ENCODE data around the gene RIN3. TPM values are rescaled to one million over a fixed set of nuclear protein-coding genes. Genes with fewer than 3 reads are reported as not detected.

The RIN3 gene
- total RNA-seq, 3 donors from 2014 or later (not counting 1 experiment from before 2014, with no cell fraction given), result 248 to 289 (median 282) TPM

GRCh38 chr14:92695562-92695961, 182.0 kb downstream of the RIN3 start:
- Mint-ChIP-seq H3K4me3 (no peak overlapping the region), H3K9me3 (no peaks in the 10 kb centered on the region), H3K27me3 (ENCODE audit: low read depth in 2 of 2) (no peaks in the 10 kb centered on the region), H3K27ac (peak overlapping the region in 1 of 2 donors; percentile 53), H3K36me3 (no peaks in the 10 kb centered on the region), H3K4me1 (peaks cover 21 to 28% of the 10 kb centered on the region in 2 donors)
- no peak for TF ChIP-seq CTCF (IDR thresholded peaks at IDR 0.05)
- DNase-seq (no peak), ATAC-seq (no peak)
- intact Hi-C loops (cut with micrococcal nuclease), result no loop called here
- Histone ChIP-seq H3K4me1 (ENCODE audit: control insufficient read depth, insufficient read depth, low read length) (peaks cover 28% of the 10 kb centered on the region), H3K9me3 (ENCODE audit: control insufficient read depth, insufficient read depth, low read length) (no peaks in the 10 kb centered on the region), H3K36me3 (ENCODE audit: control insufficient read depth, insufficient read depth, low read length) (peaks cover 4% of the 10 kb centered on the region), H3K27me3 (ENCODE audit: control insufficient read depth, insufficient read depth, low read length) (no peaks in the 10 kb centered on the region), H3K27ac (ENCODE audit: low read length) (no peak overlapping the region), H3K4me3 (ENCODE audit: low read length) (no peak overlapping the region)
- 91% methylated on average over 1 of the region's 1 CpG for WGBS (ENCODE audit: insufficient coverage)

GRCh38 chr14:92696366-92696765, 182.8 kb downstream of the RIN3 start:
- TF ChIP-seq CTCF (IDR thresholded peaks at IDR 0.05), result no peak
- Mint-ChIP-seq H3K9me3 (no peaks in the 10 kb centered on the region), H3K27ac (peak overlapping the region; percentile 7 to 34), H3K27me3 (ENCODE audit: low read depth in 2 of 2) (no peaks in the 10 kb centered on the region), H3K4me1 (peaks cover 21 to 28% of the 10 kb centered on the region in 2 donors), H3K4me3 (peak overlapping the region; percentile 33), H3K36me3 (no peaks in the 10 kb centered on the region)
- Histone ChIP-seq H3K27ac (ENCODE audit: low read length) (no peak overlapping the region), H3K36me3 (ENCODE audit: control insufficient read depth, insufficient read depth, low read length) (no peaks in the 10 kb centered on the region), H3K4me1 (ENCODE audit: control insufficient read depth, insufficient read depth, low read length) (peaks cover 28% of the 10 kb centered on the region), H3K27me3 (ENCODE audit: control insufficient read depth, insufficient read depth, low read length) (no peaks in the 10 kb centered on the region), H3K4me3 (ENCODE audit: low read length) (no peak overlapping the region), H3K9me3 (ENCODE audit: control insufficient read depth, insufficient read depth, low read length) (no peaks in the 10 kb centered on the region)
- intact Hi-C loops (cut with micrococcal nuclease), result no loop called here
- 52% methylated on average over 4 of the region's 4 CpGs for WGBS (ENCODE audit: insufficient coverage)
- DNase-seq (no peak), ATAC-seq (no peak)

DNA sequence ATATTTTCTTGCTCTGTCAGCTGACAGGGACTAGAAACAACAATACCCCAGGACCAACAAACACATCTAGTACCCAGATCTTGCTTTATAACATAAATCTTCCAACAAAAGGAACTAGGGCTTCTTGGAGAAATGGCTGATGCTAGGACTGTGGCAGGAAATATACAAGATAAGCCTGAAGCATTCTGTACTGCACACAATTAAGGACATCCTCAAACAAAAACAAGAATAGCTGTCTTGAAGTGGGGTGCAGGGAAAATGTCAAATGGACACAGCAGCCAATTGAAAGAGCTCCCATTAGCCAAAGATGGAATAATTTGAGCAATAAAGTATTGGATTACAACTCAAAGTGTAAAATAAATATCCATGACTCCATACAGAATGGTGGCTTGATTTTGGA, 184.8 kb downstream of the RIN3 start:
- Mint-ChIP-seq H3K4me1 (peaks cover 31 to 36% of the 10 kb centered on the region in 2 donors), H3K9me3 (no peaks in the 10 kb centered on the region), H3K36me3 (no peaks in the 10 kb centered on the region), H3K27me3 (ENCODE audit: low read depth in 2 of 2) (peaks cover 4 to 9% of the 10 kb centered on the region in 2 donors), H3K27ac (no peak overlapping the region), H3K4me3 (no peak overlapping the region)
- no peak overlapping the region for H3K27ac ChIP-seq (ENCODE audit: low read length)
- no peaks in the 10 kb centered on the region for H3K36me3 ChIP-seq (ENCODE audit: control insufficient read depth, insufficient read depth, low read length)
- DNase-seq, result no peak
- no peaks in the 10 kb centered on the region for H3K27me3 ChIP-seq (ENCODE audit: control insufficient read depth, insufficient read depth, low read length)
- no peaks in the 10 kb centered on the region for H3K9me3 ChIP-seq (ENCODE audit: control insufficient read depth, insufficient read depth, low read length)
- no peak for TF ChIP-seq CTCF (IDR thresholded peaks at IDR 0.05)
- intact Hi-C loops (cut with micrococcal nuclease), result no loop called here
- no peak for ATAC-seq
- peaks cover 22% of the 10 kb centered on the region for H3K4me1 ChIP-seq (ENCODE audit: control insufficient read depth, insufficient read depth, low read length)
- no peak overlapping the region for H3K4me3 ChIP-seq (ENCODE audit: low read length)

DNA sequence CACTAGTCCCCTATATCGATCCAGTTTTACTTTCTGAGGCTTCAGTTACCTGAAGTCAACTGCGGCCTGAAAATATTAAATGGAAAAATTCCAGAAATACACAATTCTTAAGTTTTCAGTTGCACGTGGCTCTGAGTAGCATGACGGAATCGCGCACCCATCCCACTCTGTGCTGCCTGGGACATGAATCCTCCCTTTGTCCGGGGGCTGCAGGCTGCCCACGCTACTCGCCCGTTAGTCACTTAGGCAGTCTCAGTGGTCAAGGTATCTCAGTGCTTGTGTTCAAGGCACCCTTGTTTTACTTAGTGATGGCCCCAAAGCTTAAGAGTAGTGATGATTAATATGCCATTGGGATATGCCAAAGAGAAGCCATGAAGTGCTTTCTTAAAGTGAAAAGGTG, 188.2 kb downstream of the RIN3 start:
- Histone ChIP-seq H3K4me3 (ENCODE audit: low read length) (no peak overlapping the region), H3K9me3 (ENCODE audit: control insufficient read depth, insufficient read depth, low read length) (no peaks in the 10 kb centered on the region)
- WGBS (ENCODE audit: insufficient coverage), result 97% methylated on average over 10 of the region's 10 CpGs

More for the DNA sequence above, 188.2 kb downstream of the RIN3 start:
- no peaks in the 10 kb centered on the region for H3K36me3 Mint-ChIP-seq
- intact Hi-C loops (cut with micrococcal nuclease), result no loop called here
- H3K4me1 Mint-ChIP-seq, result peaks cover 28 to 31% of the 10 kb centered on the region in 2 donors
- peaks cover 24% of the 10 kb centered on the region for H3K4me1 ChIP-seq (ENCODE audit: control insufficient read depth, insufficient read depth, low read length)
- no peaks in the 10 kb centered on the region for H3K27me3 ChIP-seq (ENCODE audit: control insufficient read depth, insufficient read depth, low read length)
- no peaks in the 10 kb centered on the region for H3K9me3 Mint-ChIP-seq
- TF ChIP-seq CTCF (IDR thresholded peaks at IDR 0.05), result no peak
- no peak overlapping the region for H3K27ac Mint-ChIP-seq
- no peak overlapping the region for H3K27ac ChIP-seq (ENCODE audit: low read length)
- no peak overlapping the region for H3K4me3 Mint-ChIP-seq
- peaks cover 15 to 20% of the 10 kb centered on the region in 2 donors for H3K27me3 Mint-ChIP-seq (ENCODE audit: low read depth in 2 of 2)
- ATAC-seq (no peak), DNase-seq (no peak)
- no peaks in the 10 kb centered on the region for H3K36me3 ChIP-seq (ENCODE audit: control insufficient read depth, insufficient read depth, low read length)
